Esophagus (tissue), 2 donors: ENCODE measurements around the gene ZNF485. TPM values are rescaled to one million over a fixed set of nuclear protein-coding genes. Genes with fewer than 3 reads are reported as not detected.

Experiments used
- H3K27ac ChIP-seq, 2 donors: one replicate each; pipeline ENCODE4 v1.5.1; 2013; ENCODE audit warnings: low read depth in 2 of 2, mild to moderate bottlenecking in 2 of 2, inconsistent platforms in 1 of 2, low read length in 1 of 2, moderate library complexity in 1 of 2
- H3K27me3 ChIP-seq, 2 donors: one replicate each; pipeline ENCODE4 v1.6.1; 2013; ENCODE audit warnings: low read length in 2 of 2, control low read depth in 1 of 2, mild to moderate bottlenecking in 1 of 2; ENCODE audit not compliant: insufficient read depth in 2 of 2, control insufficient read depth in 1 of 2
- H3K36me3 ChIP-seq, 2 donors: one replicate each; pipeline ENCODE4 v1.6.1; 2013; ENCODE audit warnings: low read length in 1 of 2; ENCODE audit not compliant: control insufficient read depth in 2 of 2, insufficient read depth in 2 of 2
- H3K4me1 ChIP-seq, 2 donors: one replicate each; pipeline ENCODE4 v1.6.1; 2013; ENCODE audit warnings: low read length in 1 of 2; ENCODE audit not compliant: control insufficient read depth in 2 of 2, insufficient read depth in 2 of 2
- H3K4me3 ChIP-seq, 2 donors: one replicate each; pipeline ENCODE4 v1.5.1; 2013; ENCODE audit warnings: low read length in 2 of 2, mild to moderate bottlenecking in 2 of 2, low read depth in 1 of 2, moderate library complexity in 1 of 2
- H3K9me3 ChIP-seq, 2 donors: one replicate each; pipeline ENCODE4 v1.6.1; 2013; ENCODE audit warnings: mild to moderate bottlenecking in 2 of 2, low read depth in 1 of 2, low read length in 1 of 2, moderate library complexity in 1 of 2; ENCODE audit not compliant: control insufficient read depth in 2 of 2, insufficient read depth in 1 of 2
- WGBS, 2 donors: extraction: QIAGEN DNeasy Blood & Tissue Kit; methylation state at CpG; one replicate each; pipeline ENCODE4 v1.1.7; 2013; 5-methylcytosine and 5-hydroxymethylcytosine counted together
- polyA plus RNA-seq, 2 donors: library from polyadenylated mRNA; stranded (reverse); fragments of 200-250 nt; gene quantifications; one replicate each; pipeline ENCODE4 v1.2.3, GENCODE V29; 2013
- donor health status: healthy with polysubstance abuse.
- donor health status: Bipolar disorder and iron deficiency.

ZNF485 gene
- polyA plus RNA-seq, 2 donors = 1.8 to 2.8 TPM

DNA sequence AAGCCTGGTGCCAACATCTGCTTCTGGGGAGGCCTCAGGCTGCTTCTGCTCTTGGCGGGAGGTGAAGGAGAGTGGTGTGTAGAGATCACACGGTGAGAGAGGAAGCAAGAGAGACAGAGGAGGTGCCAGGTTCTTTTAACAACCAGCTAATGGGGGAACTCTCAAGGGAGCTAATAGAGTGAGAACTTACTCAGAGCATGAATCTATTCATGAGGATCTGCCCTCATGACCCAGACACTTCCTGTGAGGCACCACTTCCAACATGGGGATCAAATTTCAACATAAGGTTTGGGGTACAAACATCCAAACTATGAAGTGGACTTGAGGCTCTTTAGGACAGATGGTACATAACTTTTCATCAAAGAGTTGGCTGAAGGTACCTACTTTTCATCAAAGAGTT lies 47.5 kb downstream of the ZNF485 start:
- Histone ChIP-seq H3K27me3 (no peaks in the 10 kb centered on the region), H3K36me3 (no peaks in the 10 kb centered on the region), H3K9me3 (no peaks in the 10 kb centered on the region), H3K4me3 (no peak overlapping the region), H3K27ac (no peak overlapping the region), H3K4me1 (no peaks in the 10 kb centered on the region)
- WGBS, 2 donors = 58 to 65% methylated on average over 2 of the region's 2 CpGs

DNA sequence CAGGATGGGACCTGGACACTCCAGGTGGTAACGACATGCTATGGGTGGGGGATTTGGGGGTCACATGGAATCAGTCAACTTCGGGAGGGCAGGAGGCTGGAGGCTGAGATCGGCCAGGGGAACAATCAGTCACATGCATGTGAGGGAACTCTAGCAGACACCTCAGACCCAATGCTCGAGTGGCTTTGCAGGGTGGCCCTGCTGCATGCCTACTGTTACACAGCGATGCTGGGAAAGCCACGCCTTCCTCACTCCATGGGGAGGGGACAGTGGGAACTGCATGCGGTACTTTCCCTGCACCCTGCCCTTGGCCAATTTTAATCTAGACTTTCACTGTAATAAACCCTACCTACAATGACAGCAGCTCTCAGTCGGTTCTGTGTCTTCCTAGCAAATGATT lies 49.1 kb downstream of the ZNF485 start:
- H3K9me3 ChIP-seq = no peaks in the 10 kb centered on the region
- H3K27ac ChIP-seq = no peak overlapping the region
- H3K27me3 ChIP-seq = no peaks in the 10 kb centered on the region
- no peak overlapping the region for H3K4me3 ChIP-seq
- no peaks in the 10 kb centered on the region for H3K36me3 ChIP-seq
- 80 to 81% methylated on average over 8 of the region's 8 CpGs for WGBS, 2 donors
- no peaks in the 10 kb centered on the region for H3K4me1 ChIP-seq

DNA sequence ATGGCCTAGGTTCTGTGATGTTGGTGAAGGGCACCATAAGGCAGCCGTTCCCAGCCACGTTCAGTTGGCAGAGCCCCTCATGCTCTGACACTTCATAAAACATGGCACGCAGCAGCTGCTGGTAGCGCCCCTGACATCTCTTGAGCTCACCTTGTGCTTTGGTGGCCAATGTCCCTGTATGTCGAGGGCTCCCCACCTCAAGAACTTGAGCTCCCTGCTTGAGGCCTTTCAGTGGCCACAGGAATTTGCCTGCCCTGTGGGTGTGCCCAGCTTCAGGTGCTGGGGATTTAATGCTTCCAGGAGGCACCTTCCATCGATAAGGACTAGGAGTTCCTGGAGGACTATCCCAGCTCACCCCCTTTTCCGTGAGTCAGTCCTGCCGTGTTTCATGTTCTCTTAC lies 52.0 kb downstream of the ZNF485 start:
- no peaks in the 10 kb centered on the region for H3K9me3 ChIP-seq
- H3K36me3 ChIP-seq = no peaks in the 10 kb centered on the region
- H3K4me1 ChIP-seq = no peaks in the 10 kb centered on the region
- H3K27ac ChIP-seq = no peak overlapping the region
- 75 to 81% methylated on average over 8 of the region's 8 CpGs for WGBS, 2 donors
- H3K4me3 ChIP-seq = no peak overlapping the region
- no peaks in the 10 kb centered on the region for H3K27me3 ChIP-seq

DNA sequence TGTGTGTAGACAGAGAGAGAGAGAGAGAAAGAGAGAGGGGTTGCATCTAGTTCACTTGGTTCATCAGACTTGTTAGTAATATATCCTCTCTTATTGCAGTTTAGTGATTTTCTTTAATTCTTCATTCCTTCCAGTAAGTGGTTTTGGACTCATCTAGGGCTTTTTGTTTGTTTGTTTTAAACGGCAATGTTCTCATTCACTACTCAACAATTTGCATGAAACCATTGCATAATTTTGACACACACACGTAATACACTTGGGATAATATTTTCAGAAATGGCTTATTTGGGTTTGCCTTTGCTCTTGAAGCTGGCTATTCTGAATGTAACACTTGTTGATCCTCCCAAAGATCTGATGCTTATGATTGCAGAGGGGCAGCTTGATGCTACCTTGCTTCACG lies 58.8 kb downstream of the ZNF485 start:
- WGBS, 2 donors = 47 to 56% methylated on average over 3 of the region's 3 CpGs
- Histone ChIP-seq H3K27me3 (peaks cover 0 to 3% of the 10 kb centered on the region in 2 donors), H3K4me1 (no peaks in the 10 kb centered on the region), H3K4me3 (no peak overlapping the region), H3K36me3 (no peaks in the 10 kb centered on the region), H3K9me3 (no peaks in the 10 kb centered on the region), H3K27ac (no peak overlapping the region)

DNA sequence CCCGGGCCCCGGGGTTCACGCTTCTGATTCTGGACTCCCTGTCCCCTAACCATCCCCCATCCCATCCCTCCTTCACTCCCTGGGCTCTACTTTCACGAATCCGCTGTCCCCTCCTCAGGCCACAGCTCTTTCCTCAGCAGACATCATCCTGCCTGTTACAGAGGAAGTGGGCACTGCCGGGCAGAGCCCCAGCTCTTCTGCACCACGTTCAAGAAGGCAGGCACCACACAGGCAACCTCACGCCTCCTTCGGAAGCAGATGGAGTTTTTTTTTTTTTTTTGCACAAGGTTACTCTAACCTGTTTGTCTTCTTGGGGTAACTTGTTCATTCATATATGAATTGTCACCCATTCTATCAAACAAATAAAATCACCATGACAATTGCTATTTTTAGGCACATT lies 60.3 kb downstream of the ZNF485 start:
- H3K9me3 ChIP-seq = no peaks in the 10 kb centered on the region
- H3K27ac ChIP-seq = no peak overlapping the region
- peaks cover 0 to 3% of the 10 kb centered on the region in 2 donors for H3K27me3 ChIP-seq
- WGBS, 2 donors = 73 to 82% methylated on average over 9 of the region's 9 CpGs
- H3K36me3 ChIP-seq = no peaks in the 10 kb centered on the region
- H3K4me3 ChIP-seq = no peak overlapping the region
- H3K4me1 ChIP-seq = no peaks in the 10 kb centered on the region

DNA sequence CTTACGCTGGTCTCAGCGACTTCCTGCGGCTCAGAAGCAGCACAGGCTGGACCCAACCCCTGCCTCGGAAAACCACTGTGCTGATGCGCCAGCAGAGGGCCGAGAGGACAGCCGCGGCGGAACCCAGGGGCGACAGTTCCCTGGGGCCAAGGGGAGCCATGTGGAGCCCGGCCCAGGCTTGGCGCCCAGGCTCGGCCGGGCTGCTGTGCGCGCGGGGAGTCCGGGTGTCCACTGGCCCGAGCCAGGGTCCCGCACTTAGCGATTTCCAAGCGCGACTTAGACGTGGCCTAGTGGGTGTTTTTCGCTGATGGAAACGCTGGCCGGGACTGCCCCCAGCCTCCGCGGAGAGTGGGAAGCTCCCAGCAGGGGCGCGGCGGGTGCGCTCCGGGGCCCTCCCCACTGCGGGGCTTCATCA lies 61.1 kb downstream of the ZNF485 start:
- no peaks in the 10 kb centered on the region for H3K36me3 ChIP-seq
- 4 to 7% methylated on average over 35 of the region's 35 CpGs for WGBS, 2 donors
- H3K9me3 ChIP-seq = no peaks in the 10 kb centered on the region
- H3K4me1 ChIP-seq = no peaks in the 10 kb centered on the region
- no peak overlapping the region for H3K27ac ChIP-seq
- H3K4me3 ChIP-seq = no peak overlapping the region
- H3K27me3 ChIP-seq = peaks cover 0 to 3% of the 10 kb centered on the region in 2 donors

Other genes with a start within 250 kb of the ZNF485 start
- not detected for gene FXYD4, start 234.8 kb upstream of the ZNF485 start, polyA plus RNA-seq
- gene HNRNPF, start 197.3 kb upstream of the ZNF485 start, polyA plus RNA-seq = 100 to 1,000 TPM in 1 of 2 donors, 10 to 100 TPM in 1; 59.1 to 128 TPM
- gene ZNF487, start 169.3 kb upstream of the ZNF485 start, polyA plus RNA-seq = 1 to 10 TPM; 2.7 to 3.7 TPM
- gene ZNF239, start 31.8 kb upstream of the ZNF485 start, polyA plus RNA-seq = under 1 TPM; 0.61 to 0.72 TPM
- 10 to 100 TPM; 19.9 to 23.0 TPM for gene ZNF32, start 42.4 kb downstream of the ZNF485 start, polyA plus RNA-seq